Spleen (tissue), 13 donors: ENCODE results near the gene PSMA7. TPM values are rescaled to one million over a fixed set of nuclear protein-coding genes. Genes with fewer than 3 reads are reported as not detected.

ENCODE experiments used
- DNase-seq: peaks from one replicate; pipeline ENCODE4 v3.0.0-alpha.2; 2020
- H3K27ac ChIP-seq, 8 donors: fragments of 200-600 bp; sonication (generic) in 7 of 8; 1 replicate in 4 of 8; 2 replicates in 4 of 8; pipeline versions ENCODE4 v1.5.0 to v1.8.0; 2016 to 2021; ENCODE audit warnings: inconsistent platforms in 4 of 8, mild to moderate bottlenecking in 4 of 8, moderate library complexity in 1 of 8
- H3K27me3 ChIP-seq, 7 donors: fragments of 200-600 bp; sonication (generic) in 6 of 7; replicated peaks in 1 of 7; 1 replicate in 4 of 7; 2 replicates in 3 of 7; pipeline versions ENCODE4 v1.5.0 to v1.8.0; 2016 to 2021; ENCODE audit warnings: inconsistent platforms in 3 of 7, mild to moderate bottlenecking in 1 of 7
- H3K36me3 ChIP-seq, 6 donors: fragments of 200-600 bp; sonication (generic) in 5 of 6; 1 replicate in 4 of 6; 2 replicates in 2 of 6; pipeline versions ENCODE4 v1.5.0 to v1.8.0; 2016 to 2021; ENCODE audit warnings: inconsistent platforms in 2 of 6
- H3K4me1 ChIP-seq, 6 donors: fragments of 200-600 bp; sonication (generic) in 5 of 6; 1 replicate in 3 of 6; 2 replicates in 3 of 6; pipeline versions ENCODE4 v1.5.0 to v1.8.0; 2016 to 2021; ENCODE audit warnings: inconsistent platforms in 3 of 6
- H3K4me3 ChIP-seq, 8 donors: fragments of 200-600 bp; sonication (generic) in 7 of 8; 1 replicate in 4 of 8; 2 replicates in 4 of 8; pipeline versions ENCODE4 v1.5.0 to v1.8.0; 2016 to 2021; ENCODE audit warnings: inconsistent platforms in 4 of 8, mild to moderate bottlenecking in 4 of 8, moderate library complexity in 2 of 8
- H3K9me3 ChIP-seq, 8 donors: fragments of 200-600 bp; sonication (generic) in 7 of 8; 1 replicate in 4 of 8; 2 replicates in 4 of 8; pipeline versions ENCODE4 v1.5.0 to v1.8.0; 2016 to 2021; ENCODE audit warnings: inconsistent platforms in 4 of 8
- CTCF ChIP-seq, 11 experiments: fragments of 200-600 bp in 7 of 11; fragments of 450-650 bp in 4 of 11; sonication (generic) in 4 of 11; IDR thresholded peaks in 8 of 11; conservative IDR thresholded peaks in 3 of 11; 1 replicate in 7 of 11; 2 replicates in 4 of 11; pipeline versions ENCODE4 v1.4.0 to v1.8.0; 2016 to 2021; ENCODE audit warnings: antibody characterized with exemption in 11 of 11, inconsistent platforms in 4 of 11, mild to moderate bottlenecking in 1 of 11
- POLR2A ChIP-seq, 3 donors: fragments of 450-650 bp; IDR thresholded peaks; one replicate each; pipeline ENCODE4 v1.5.1; 2017; ENCODE audit warnings: antibody characterized with exemption in 3 of 3, mild to moderate bottlenecking in 1 of 3
- POLR2AphosphoS5 ChIP-seq, 3 donors: sonication (generic); formaldehyde crosslinking; IDR thresholded peaks; one replicate each; pipeline ENCODE4 v1.5.1; 2017; ENCODE audit warnings: antibody characterized with exemption in 3 of 3
- WGBS, 5 donors: extraction: QIAGEN DNeasy Blood & Tissue Kit in 3 of 5; methylation state at CpG; one replicate each; pipeline versions ENCODE4 v1.1.5 to v1.1.7; 2013 to 2018; 5-methylcytosine and 5-hydroxymethylcytosine counted together
- intact Hi-C: fragments of 100-400 bp; cut with DNase I; formaldehyde crosslinking; loops from one replicate; pipeline ENCODE4 v1.15.0; 2023; ENCODE audit warnings: low total_unique reads
- long read RNA-seq, 2 donors: transcript quantifications; one replicate each; lab custom pipeline, GENCODE V29; 2026
- polyA plus RNA-seq, 3 donors: library from polyadenylated mRNA; stranded (reverse); fragments of 200-250 nt; gene quantifications; one replicate each; pipeline ENCODE4 v1.2.1, GENCODE V29; 2013
- total RNA-seq, 7 donors: library from RNA; depleted of rRNA in 3 of 7; stranded (reverse); fragments of >200 nt in 3 of 7; fragmentation: NEBNext Ultra II Directional in 4 of 7; extraction: Animal tissue kit (Norgen Biotek cat#: 25700) in 4 of 7; gene quantifications; one replicate each; pipeline versions ENCODE4 v1.1.0 to v1.2.1, GENCODE V29; 2016 to 2021
- donor health status: healthy with polysubstance abuse.
- donor health status: DM: no; HTN: no; CAD: no; lungs with moderate emphysema.
- donor health status: DM: no; HTN: no; CAD: no.
- donor health status: Bipolar disorder and iron deficiency.
- donor health status: healthy.
- donor health status: DM: no; HTN: no; CAD: no.
- donor health status: DM: yes; HTN: yes; CAD: no.

The PSMA7 gene
- 100 to 1,000 TPM; 157 to 247 (median 180) TPM for total RNA-seq
- 100 to 1,000 TPM; 178 to 281 (median 235) TPM for polyA plus RNA-seq
- long read RNA-seq, donor 1, transcript PSMA7-206 (4 exons, 548 nt), result minor isoform, 9 of 186 reads
- long read RNA-seq, donor 1, transcript PSMA7-203 (7 exons, 996 nt), result major isoform, 158 of 186 reads
- long read RNA-seq, donor 1, partial matches to known transcripts, result 18 of 186 reads
- long read RNA-seq, donor 1, other reads (novel, unspliced or antisense), result 0 of 186 reads
- long read RNA-seq, donor 2, transcript PSMA7-203 (7 exons, 996 nt), result major isoform, 141 of 157 reads
- long read RNA-seq, donor 2, transcript PSMA7-206 (4 exons, 548 nt), result minor isoform, 5 of 157 reads
- long read RNA-seq, donor 2, partial matches to known transcripts, result 7 of 157 reads
- long read RNA-seq, donor 2, other reads (novel, unspliced or antisense), result 0 of 157 reads

GRCh38 chr20:62143081-62143956 lies at the start of gene PSMA7, which contains the start of gene SS18L1:
PSMA7 (minus strand) TSS chr20:62143394; CDS start chr20:62143303, 91 bp downstream.
SS18L1 (plus strand) TSS chr20:62143769; CDS start chr20:62143821, 52 bp downstream.
- peaks cover under 1 to 29% (median 24%) of the 10 kb centered on the region in 6 donors for H3K36me3 ChIP-seq
- TF ChIP-seq CTCF (IDR thresholded peaks at IDR 0.05 in 8 of 11, conservative IDR thresholded peaks at IDR 0.05 in 3 of 11) (peak in 2 of 11 experiments; percentile 8 to 10), POLR2AphosphoS5 (IDR thresholded peaks at IDR 0.05) (peak; percentile 90 to 96 (median 94)), POLR2A (IDR thresholded peaks at IDR 0.05) (peak in 2 of 3 donors; percentile 70 to 87)
- peaks cover 16 to 75% (median 49%) of the 10 kb centered on the region in 6 donors for H3K4me1 ChIP-seq
- peak; percentile 97 for DNase-seq
- no peaks in the 10 kb centered on the region for H3K9me3 ChIP-seq
- peak within 1 kb of the TSS; percentile 60 to 97 (median 85) for H3K4me3 ChIP-seq
- 0 to 2% (median 1%) methylated on average over 24 to 148 of the region's 148 CpGs for WGBS, 5 donors
- intact Hi-C loops, result loop anchor here (5.0 kb wide), 1 partner anchor 39 kb away; the partner anchor contains the start of gene MTG2
- H3K27ac ChIP-seq, result peak within 1 kb of the TSS; percentile 86 to 99 (median 96)
- no peaks in the 10 kb centered on the region for H3K27me3 ChIP-seq

- Histone ChIP-seq H3K4me3 (no peak overlapping the region), H3K36me3 (peaks cover 0 to 89% (median 42%) of the 10 kb centered on the region in 6 donors), H3K27me3 (no peaks in the 10 kb centered on the region), H3K27ac (no peak overlapping the region), H3K4me1 (peaks cover 0 to 31% (median 3%) of the 10 kb centered on the region in 6 donors), H3K9me3 (no peaks in the 10 kb centered on the region)
- DNase-seq, result peak; percentile 29
- TF ChIP-seq POLR2A (IDR thresholded peaks at IDR 0.05) (no peak), POLR2AphosphoS5 (IDR thresholded peaks at IDR 0.05) (no peak), CTCF (IDR thresholded peaks at IDR 0.05 in 8 of 11, conservative IDR thresholded peaks at IDR 0.05 in 3 of 11) (no peak)
- WGBS, 5 donors, result 88 to 95% (median 91%) methylated on average over 10 of the region's 10 CpGs
- intact Hi-C loops, result no loop called here
Measured at GRCh38 chr20:62192635-62193034, 49.4 kb upstream of the PSMA7 start.

- Histone ChIP-seq H3K4me3 (no peak overlapping the region), H3K27me3 (no peaks in the 10 kb centered on the region), H3K36me3 (peaks cover 0 to 82% (median 36%) of the 10 kb centered on the region in 6 donors), H3K4me1 (peaks cover 2 to 37% (median 9%) of the 10 kb centered on the region in 6 donors), H3K9me3 (no peaks in the 10 kb centered on the region), H3K27ac (no peak overlapping the region)
- 85 to 95% (median 92%) methylated on average over 14 of the region's 14 CpGs for WGBS, 5 donors
- intact Hi-C loops, result no loop called here
- TF ChIP-seq POLR2A (IDR thresholded peaks at IDR 0.05), result no peak
- TF ChIP-seq POLR2AphosphoS5 (IDR thresholded peaks at IDR 0.05), result no peak
- TF ChIP-seq CTCF (IDR thresholded peaks at IDR 0.05 in 8 of 11, conservative IDR thresholded peaks at IDR 0.05 in 3 of 11), result no peak
- peak; percentile 46 for DNase-seq
Measured at GRCh38 chr20:62191781-62192559, 48.8 kb upstream of the PSMA7 start.
